HG03135 (cell line): ENCODE data around the gene MSX1.
"Not testable (repeated sequence)": the region's sequence is repeated elsewhere in the genome, so short reads cannot be mapped to it uniquely, and the experiment has no call there.

ENCODE experiments used
- ATAC-seq: cut with Tn5 transposase; IDR thresholded peaks from one replicate; pipeline ENCODE4 v1.9.1; 2021; ENCODE audit warnings: mild to moderate bottlenecking, moderate library complexity; ENCODE audit not compliant: unreplicated experiment

Gene MSX1

GRCh38 chr4:4859325-4859798, at the start of gene MSX1:
MSX1 (plus strand) TSS chr4:4859665; CDS start chr4:4859900, 235 bp downstream.
- peak; percentile 81 for ATAC-seq

- ATAC-seq = no peak
These were observed 49.2 kb upstream of the MSX1 start for GRCh38 chr4:4810092-4810774.

GRCh38 chr4:4810778-4811177, 48.7 kb upstream of the MSX1 start:
- ATAC-seq = no peak

GRCh38 chr4:4812145-4812794, 47.2 kb upstream of the MSX1 start:
- no peak for ATAC-seq

- ATAC-seq = no peak
These were observed 40.9 kb upstream of the MSX1 start for GRCh38 chr4:4818415-4819212.

GRCh38 chr4:4819213-4819606, 40.3 kb upstream of the MSX1 start:
- no peak for ATAC-seq

GRCh38 chr4:4820261-4820660, 39.2 kb upstream of the MSX1 start:
- no peak for ATAC-seq

- ATAC-seq = no peak
These were observed 38.7 kb upstream of the MSX1 start for GRCh38 chr4:4820739-4821138.

GRCh38 chr4:4821577-4821976, 37.9 kb upstream of the MSX1 start:
- no peak for ATAC-seq

GRCh38 chr4:4822286-4822685, 37.2 kb upstream of the MSX1 start:
- ATAC-seq = not testable (repeated sequence)

- no peak for ATAC-seq
These were observed 35.8 kb upstream of the MSX1 start for GRCh38 chr4:4823621-4824162.

- no peak for ATAC-seq
These were observed 35.2 kb upstream of the MSX1 start for GRCh38 chr4:4824232-4824631.

- no peak for ATAC-seq
These were observed 34.0 kb upstream of the MSX1 start for GRCh38 chr4:4825431-4825830.

- ATAC-seq = no peak
These were observed 29.6 kb upstream of the MSX1 start for GRCh38 chr4:4829837-4830236.

- ATAC-seq = no peak
These were observed 28.2 kb upstream of the MSX1 start for GRCh38 chr4:4831266-4831665.

- no peak for ATAC-seq
These were observed 27.6 kb upstream of the MSX1 start for GRCh38 chr4:4831825-4832224.

GRCh38 chr4:4836044-4836443, 23.4 kb upstream of the MSX1 start:
- ATAC-seq = no peak

GRCh38 chr4:4837316-4837715, 22.1 kb upstream of the MSX1 start:
- no peak for ATAC-seq

- ATAC-seq = no peak
These were observed 21.2 kb upstream of the MSX1 start for GRCh38 chr4:4838051-4838935.
